ENCODE data around the gene LRMDA.

- no peak for TF ChIP-seq E2F4 (IDR thresholded peaks at IDR 0.05; ENCODE audit: low read depth, low read length)
- no peak; the same call in 1 of the 2 replicates for TF ChIP-seq ZBTB40 (IDR thresholded peaks at IDR 0.05; ENCODE audit: borderline replicate concordance)
- no peak for TF ChIP-seq SREBF2 (IDR thresholded peaks at IDR 0.05; ENCODE audit: low read length)
- TF ChIP-seq RELA (IDR thresholded peaks at IDR 0.05; ENCODE audit: borderline replicate concordance, partially characterized antibody) = no peak
- no peak for TF ChIP-seq CTCF (IDR thresholded peaks at IDR 0.05 in 2 of 3, conservative IDR thresholded peaks at IDR 0.05 in 1 of 3; ENCODE audit: control insufficient read depth in 2 of 3, extremely low read depth in 1 of 3, insufficient read depth in 1 of 3, low read depth in 3 of 3, low read length in 3 of 3)
- TF ChIP-seq REST (IDR thresholded peaks at IDR 0.05; ENCODE audit: low read depth, low read length) = no peak
- TF ChIP-seq NFYA (IDR thresholded peaks at IDR 0.05; ENCODE audit: borderline replicate concordance, low read depth, low read length) = no peak
- TF ChIP-seq POLR2AphosphoS5 (IDR thresholded peaks at IDR 0.05; ENCODE audit: low read length) = no peak
- no peak for TF ChIP-seq JUND (IDR thresholded peaks at IDR 0.05; ENCODE audit: low read depth, low read length)
- TF ChIP-seq POLR2A (IDR thresholded peaks at IDR 0.05; ENCODE audit: low read depth, low read length) = no peak
- TF ChIP-seq EP300 (IDR thresholded peaks at IDR 0.05; ENCODE audit: borderline replicate concordance in 1 of 2, control insufficient read depth in 1 of 2, low read depth in 2 of 2, low read length in 2 of 2) = no peak
- TF ChIP-seq IRF3 (IDR thresholded peaks at IDR 0.05) = no peak
- TF ChIP-seq NBN (IDR thresholded peaks at IDR 0.05) = no peak
Observed at GRCh38 chr10:75772153-75772887, 340.9 kb downstream of the LRMDA start.

Measured in GM12878 (cell line).